ENCODE results near the gene INPP4A.

DNA sequence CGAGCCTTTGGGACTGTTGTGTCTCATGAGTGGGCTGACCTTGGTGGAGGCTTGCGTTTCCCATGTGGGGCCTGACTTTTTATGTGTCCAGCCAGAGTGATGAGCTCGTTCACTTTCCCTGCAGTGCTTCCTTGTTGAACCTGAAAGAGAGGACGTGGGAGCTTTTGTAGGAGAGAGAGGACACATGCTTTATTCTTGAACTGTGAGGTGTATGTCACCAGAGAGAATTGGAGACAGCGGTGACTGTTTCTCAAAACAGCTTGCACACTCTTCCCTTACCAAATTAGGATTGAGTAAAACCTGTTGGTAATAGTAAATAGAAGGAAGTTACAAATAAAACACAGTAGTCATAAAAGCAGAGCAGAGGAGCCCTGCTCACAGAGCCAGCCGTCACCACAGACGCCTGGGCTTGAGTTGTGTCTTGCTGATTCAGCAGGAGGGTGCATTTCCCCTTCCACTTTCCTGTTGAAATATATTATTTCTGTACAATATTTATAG lies 60.7 kb downstream of the INPP4A start:
- TF ChIP-seq ZNF354C (tag by site-specific recombination; IDR thresholded peaks at IDR 0.05; ENCODE audit: borderline replicate concordance, low read depth) (no peak), CTCF (tag by site-specific recombination; IDR thresholded peaks at IDR 0.05) (no peak)

All from HEK293 (cell line).